GM04504 (cell line): ENCODE results near the gene CAB39.
"Not testable (repeated sequence)": the region's sequence is repeated elsewhere in the genome, so short reads cannot be mapped to it uniquely, and the experiment has no call there.

Experiments
- DNase-seq: peaks from one replicate; pipeline ENCODE4 v3.0.0-alpha.2; 2012; ENCODE audit warnings: low read depth

Gene CAB39

DNA sequence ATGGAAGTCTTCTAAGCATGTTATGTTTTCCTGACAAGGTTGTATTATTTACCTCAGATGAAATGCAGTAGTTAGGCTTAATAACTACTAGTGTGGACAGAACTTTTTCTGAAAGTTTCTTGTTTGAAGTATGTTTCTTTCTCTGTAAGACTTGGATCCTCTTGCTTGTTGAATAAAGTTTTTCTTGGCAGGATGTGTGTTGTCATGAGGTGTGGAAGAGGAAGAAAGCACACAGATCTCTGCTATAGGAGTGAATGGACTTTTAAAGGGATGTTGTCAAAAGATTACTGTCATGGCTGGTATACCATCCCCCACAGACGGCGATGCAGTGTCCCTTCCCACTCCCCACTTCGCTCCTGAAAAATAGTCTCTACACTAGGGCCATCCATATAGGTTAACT is 2.6 kb downstream of the CAB39 start:
- no peak for DNase-seq

DNA sequence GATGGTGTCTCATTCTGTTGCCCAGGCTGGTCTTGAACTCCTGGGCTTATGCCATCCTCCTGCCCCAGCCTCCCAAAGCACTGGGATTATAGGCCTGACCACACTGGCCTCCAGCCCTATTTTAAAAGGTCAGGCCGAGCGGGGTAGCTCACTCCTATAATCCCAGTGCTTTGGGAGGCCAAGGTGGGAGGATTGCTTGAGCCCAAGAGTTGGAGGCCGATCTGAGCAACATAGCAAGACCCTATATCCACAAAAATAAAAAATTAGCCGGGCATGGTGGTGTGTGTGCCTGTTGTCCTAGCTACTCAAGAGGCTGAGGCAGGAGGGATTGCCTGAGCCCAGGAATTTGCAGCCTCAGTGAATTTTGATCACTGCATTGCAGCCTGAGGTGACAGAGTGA is 3.9 kb downstream of the CAB39 start:
- DNase-seq = no peak

DNA sequence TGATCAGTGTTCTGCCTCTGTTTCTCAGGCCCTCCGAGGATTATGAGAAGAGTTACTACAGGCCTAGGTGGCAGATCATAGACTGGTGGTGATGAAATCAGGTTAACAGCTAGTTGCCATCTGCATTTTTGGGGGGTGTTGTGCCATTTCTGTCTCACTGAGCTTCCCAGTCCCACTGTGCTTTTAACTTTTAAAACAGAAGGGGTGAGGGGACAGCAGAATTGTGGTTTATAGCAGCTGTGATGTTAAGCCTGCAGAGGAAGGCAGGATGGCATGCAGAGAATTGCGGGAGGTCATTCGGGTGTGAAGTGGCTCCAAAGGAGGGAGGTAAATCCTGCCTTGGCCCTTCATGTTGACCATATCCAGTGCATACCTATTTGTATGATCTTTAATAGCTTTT is 5.0 kb downstream of the CAB39 start:
- no peak for DNase-seq

DNA sequence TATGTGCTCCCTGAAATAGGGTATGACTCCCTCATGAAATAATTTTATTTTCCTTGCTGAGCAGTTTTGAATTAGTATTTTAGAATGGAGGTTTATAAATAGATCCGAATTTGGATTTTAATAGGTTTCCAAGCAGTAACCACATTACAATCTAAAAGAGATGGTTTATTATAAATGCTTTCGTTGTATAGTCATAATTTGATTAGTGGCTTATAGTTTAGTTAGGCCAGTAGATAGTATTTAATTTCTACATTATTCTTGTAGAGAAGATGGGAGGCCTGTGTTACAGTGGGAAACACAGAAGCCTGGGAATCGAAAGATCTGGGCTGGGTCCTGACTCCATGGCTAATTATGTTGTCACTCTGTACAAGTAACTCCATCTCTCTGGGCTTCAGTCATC is 6.7 kb downstream of the CAB39 start:
- no peak for DNase-seq

DNA sequence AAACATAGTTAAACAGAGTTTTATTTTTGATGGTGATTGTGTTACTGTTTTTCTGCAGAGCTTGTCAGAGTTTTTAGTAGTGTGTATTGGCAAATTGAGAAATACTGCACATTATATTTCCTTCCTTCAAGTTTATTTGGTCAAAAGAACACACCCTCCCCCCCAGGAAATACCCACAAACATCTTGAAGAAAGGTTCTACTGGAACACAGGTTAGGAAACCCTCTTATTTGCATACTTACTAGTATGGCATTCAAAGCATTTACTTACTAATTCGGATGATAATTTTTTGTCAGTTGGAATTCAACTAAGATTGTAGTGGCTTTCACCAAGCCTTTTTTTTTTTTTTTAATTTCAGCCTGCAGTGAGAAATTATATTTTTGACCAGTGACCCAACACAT is 9.1 kb downstream of the CAB39 start:
- DNase-seq = no peak

DNA sequence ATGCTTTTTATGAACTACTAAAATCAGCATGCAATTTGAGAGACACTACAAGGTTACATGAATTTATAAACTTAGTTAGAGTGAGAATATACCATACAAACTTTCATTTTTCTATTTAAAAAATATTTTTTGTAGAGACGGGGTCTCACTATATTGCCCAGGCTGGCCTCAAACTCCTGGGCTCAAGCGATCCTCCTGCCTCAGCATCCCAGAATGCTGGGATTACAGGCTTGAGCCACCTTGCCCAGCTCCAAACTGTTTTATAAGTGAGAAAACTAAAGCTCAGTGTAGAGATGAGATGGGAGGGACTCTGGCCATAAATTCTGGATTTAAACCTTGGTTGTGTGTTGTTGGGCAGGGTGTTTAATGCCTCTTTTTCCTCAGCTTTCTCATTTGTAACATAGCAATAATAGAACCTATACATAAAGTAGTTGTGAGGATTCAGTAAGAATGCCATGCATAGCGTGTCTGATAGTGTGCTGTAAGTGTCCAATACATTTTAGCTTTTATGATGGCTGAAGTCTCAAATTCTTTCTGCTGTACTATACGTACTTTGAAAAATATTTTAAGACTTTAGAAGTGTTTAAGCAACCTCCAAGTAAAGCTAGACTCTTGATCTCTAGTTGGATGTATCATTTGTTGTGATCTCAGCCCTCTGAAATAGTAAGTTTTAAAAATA is 9.7 kb downstream of the CAB39 start:
- no peak for DNase-seq

DNA sequence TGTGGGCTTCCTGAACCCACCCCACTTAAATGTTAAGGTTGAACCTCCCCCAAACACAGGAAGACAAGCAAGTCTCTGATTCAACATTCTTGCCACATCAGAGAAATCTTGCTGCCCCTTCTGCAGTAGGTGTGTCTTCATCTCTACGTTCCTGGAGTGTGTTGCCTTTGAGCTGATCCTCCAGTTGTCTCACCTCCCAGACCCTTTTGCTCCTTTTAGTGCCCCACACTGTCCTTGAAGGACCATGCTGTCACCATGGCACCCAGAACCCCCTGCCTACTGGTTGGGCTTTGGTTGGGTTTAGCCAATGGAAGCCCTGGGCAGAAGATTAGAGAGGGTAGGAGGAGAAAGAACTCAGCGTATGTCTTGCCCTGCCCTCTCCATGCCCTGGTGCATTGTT is 10.7 kb downstream of the CAB39 start:
- DNase-seq = no peak

DNA sequence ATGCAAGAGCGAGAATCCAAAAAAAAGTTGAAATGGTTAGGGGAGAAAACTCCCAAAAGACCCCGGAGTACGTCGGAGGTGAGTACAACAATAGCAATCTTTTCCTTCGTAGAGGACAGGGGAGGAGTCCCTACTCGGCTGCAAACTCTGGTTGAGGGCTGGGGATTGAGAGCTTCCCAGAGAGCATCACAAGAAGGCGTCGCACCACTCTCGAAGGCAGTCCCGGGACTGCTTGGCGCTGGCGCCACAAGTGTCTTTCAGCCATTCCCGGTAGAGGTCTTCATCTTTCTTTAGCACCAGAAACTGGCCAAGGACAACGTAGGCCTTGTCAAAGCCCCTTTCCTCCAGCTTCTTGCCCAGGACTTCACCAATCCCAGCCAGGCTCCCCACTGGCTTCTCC is 12.3 kb downstream of the CAB39 start:
- not testable (repeated sequence) for DNase-seq

DNA sequence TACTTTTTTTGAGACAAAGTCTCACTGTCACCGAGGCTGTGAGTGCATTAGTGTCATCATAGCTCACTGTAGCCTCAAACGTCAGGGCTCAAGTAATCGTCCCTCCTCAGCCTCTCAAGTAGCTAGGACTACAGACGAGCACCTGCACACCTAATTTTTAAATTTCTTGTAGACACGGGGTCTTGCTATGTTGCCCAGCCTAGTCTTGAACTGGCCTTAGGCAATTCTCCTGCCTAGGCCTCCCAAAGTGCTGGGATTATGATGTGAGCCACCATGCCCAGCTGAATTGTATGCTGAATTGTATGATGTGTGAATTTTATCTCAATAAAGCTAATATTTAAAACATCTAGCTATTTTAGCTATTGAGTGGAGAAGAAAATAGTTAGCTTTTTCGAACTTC is 18.9 kb downstream of the CAB39 start:
- no peak for DNase-seq

DNA sequence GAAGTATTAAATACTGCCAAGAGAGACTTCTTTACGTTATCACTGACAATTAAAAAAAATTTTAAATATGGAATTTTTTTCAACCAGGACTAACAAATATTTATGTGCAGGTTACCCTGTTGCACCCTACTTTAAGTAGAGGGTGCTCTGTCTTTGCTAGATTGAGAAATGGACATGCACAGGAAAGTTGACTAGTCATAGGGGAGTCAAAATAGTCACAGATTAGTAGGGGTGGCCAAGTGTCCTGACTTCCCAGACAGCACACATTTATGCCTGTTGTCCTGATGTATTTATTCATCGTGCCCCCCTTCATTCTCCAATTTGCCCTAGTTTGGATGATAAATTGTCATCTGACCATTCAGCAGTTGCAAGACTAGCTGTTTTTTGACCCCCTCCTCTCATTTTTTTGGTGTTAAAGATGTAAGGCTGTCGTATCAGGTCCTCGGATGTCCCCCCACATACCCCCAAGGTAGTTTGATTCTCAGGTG is 20.3 kb downstream of the CAB39 start:
- no peak for DNase-seq

DNA sequence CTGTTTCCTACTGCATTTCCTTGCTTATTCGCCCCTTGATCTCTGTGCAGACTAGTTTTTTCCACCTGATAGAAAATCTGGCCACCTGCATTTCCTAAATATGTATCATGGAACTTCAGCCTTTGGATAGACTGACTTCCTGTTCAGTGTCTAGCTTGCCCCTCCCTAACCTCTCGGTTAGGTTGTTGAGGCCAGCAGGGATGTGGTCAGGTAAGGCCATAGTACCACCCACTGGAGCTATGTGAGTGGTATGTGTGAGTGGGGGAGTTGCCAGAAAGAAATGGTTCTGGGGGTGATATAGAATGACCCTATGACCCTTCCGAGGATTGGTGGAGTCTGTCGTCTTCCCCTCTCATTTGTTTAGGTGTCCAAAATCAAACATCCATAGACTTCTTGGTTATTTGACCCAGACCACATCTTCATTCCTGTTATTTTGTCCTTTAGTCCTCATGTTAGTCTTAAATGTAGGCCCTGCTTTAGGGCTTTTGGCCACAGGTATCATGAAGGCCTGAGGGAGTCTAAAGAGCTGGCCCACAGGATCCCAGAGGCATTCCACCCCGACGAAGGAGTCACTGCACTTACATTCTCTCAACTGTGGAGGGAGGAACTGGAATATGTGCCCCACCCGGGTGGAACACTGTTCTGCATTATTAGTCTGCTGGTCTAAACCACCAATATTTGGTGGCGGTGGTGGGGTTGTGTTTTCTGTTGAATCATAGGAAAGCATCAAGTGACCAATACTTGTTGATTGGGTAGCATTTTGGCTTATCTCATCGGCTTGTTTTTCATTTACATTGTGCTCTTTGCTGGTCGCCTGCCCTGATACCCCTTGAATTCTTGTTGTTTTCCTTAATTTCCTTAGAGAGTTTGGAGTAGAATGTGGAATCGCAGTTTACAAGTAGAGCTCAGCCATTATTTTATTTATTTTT is 21.9 kb downstream of the CAB39 start:
- no peak for DNase-seq

DNA sequence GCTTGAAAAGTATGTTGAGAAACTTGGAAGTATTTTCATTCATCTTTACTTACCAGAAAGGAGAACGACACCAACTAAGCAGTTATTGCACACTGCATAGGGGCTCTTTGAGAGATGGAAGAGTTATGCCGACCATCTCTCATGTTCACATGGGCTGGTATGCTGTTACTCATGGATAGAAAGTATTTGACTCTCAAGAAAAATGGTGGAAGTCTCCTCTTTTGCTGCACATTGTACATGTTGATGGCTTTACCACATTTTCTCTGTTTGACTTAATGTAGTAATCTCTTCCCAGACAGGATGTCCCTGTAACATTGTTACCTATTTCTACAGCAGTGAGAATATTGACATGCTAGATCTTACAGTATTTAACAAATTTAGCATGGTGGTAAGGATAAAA is 23.2 kb downstream of the CAB39 start:
- DNase-seq = no peak

DNA sequence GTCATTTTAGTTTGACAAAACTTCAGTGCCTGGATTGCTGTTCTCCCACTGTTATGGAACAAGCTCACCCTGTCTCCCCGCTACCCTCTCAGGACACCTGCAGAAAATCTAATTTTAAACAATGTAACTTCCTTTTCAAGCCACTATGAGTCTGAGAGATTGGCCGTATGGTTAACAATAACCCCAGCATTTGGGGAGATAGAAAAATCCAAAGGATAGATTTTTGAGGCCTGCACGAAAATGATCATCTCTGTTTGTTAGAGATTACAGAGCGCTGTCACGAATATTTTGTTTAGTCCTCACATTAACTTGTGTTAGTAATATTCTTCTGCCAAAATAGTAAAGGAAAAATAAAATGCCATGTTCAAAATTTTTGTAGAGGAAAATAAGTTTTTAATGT is 24.7 kb downstream of the CAB39 start:
- no peak for DNase-seq

DNA sequence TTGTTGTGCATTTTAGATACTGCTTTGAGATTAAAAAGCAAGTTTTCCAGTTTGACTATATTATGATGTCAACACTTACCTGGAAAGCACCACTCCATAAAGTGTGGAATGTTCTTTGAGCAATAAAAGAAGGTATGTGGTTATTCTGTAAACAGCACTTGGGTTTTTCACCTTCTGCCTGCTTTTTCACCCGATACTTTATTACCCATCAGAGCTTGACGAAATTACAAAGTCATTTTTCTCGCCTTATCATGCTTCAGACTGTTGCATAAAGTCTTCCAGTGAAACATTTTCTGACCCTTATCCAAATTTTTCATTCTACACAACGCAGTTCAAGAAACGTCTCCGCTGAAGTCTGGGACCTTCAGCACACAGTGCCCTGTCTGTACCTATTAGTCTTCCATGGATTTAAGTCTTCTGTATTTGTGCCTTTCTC is 25.2 kb downstream of the CAB39 start:
- DNase-seq = no peak

DNA sequence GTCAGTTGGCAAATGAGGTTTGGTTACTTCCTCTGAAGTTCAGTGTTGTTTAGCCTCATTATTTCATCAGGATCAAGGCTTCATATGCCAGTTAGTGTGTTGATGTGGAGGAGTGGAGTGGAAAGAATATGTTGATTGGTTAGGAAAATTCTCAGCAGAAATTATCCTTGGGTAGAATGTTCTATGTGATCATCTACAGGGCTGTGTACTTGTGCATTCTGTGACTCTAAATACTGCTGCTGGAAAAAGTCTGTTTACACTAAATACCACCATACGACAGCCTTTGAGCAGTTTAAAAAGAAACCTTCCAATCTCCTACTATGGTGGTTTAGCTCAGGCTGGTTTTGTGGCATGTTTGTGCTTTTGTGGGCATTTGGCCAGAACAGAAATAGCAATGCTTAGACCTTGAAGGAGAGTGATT is 25.8 kb downstream of the CAB39 start:
- no peak for DNase-seq

DNA sequence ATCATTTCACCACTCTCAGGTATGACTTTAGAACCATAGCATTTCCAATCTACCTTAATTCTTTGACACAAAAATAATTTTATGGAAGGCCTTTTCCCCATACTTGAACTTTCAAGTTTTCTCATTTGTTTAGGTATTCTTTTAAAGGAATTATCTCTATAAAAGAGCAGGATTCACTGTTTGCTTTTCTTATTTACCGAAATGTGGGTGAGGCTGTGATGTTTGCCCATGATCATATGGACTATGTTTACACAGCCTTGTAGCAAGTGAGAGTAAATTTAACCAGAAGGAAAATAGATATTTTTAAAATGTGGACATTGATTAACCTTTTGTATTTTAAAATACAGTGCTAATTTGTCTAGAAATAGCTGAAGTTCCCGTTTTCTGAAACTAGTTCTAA is 26.3 kb downstream of the CAB39 start:
- DNase-seq = no peak

DNA sequence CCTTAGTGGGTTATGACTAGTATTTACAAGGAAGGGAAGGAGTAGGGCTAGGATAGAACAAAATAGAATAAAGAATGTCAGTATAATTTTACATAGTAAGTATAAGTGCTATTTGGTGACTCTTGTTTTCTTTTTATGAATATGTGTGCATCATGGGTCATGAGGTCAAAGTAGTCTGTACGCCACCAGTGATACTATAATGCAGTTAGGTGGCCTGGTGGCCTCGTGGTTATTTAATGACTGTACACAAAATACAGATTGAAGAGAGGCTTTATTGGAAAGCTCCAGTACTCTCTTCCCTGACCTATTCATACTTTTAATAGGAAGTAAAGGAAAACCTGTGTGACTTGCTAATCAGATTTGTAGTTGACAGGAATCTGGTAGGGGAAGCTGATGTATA is 27.3 kb downstream of the CAB39 start:
- no peak for DNase-seq

DNA sequence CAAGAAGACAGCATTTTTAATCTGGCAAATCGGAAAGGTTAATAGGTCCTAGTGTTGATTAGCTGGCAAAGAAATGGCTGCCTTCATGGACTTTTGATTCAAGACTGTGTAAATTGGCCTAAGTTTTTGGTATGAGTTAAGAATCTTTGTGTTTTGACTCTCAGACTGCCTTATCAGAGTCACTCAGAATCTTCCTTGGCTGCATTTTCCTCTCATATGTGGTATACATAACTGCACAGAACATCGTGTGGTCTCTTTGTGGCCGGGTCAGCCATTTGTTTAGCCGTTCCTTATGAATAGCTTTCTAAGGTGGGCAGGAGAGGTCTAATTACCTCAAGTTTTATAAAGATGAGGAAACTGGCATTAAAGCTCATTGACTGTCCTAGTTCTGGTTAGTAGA is 30.1 kb downstream of the CAB39 start:
- DNase-seq = no peak

DNA sequence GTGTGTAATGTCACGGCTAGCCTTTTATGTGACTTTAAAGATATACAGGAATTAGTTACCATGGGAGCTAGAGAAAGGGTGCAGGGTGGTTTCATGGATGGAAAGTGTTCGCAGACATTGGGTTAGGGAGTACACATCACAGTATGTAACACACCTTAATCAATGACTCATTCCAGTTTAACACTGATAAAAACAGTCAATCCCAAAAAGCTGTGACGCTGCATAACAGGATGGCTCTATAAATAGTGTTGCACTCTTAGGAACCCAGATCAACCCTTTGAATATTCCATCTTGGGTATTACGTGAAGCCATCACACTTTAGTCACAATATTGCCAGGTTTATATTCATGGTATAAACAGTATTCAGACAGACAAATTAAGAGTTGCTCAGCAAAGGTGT is 33.6 kb downstream of the CAB39 start:
- no peak for DNase-seq

DNA sequence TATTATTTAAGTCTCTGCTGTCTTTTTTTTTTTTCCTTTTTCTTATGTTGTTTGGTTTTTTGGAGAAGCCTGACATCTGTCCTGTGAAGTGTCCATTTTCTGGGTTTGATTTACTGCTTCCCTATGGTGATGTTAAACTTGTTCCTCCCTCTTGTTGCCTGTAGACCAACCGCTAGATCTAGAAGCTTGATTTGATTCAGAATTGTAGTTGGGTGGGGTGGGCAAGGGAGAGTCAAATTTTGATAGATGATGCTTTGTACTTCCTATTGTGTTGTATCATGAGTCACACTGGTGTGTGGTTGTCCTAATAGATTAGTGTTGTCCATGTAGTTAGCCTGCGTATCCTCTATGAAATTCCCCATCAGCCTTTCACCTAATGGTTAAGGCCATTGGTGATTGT is 35.4 kb downstream of the CAB39 start:
- DNase-seq = no peak

DNA sequence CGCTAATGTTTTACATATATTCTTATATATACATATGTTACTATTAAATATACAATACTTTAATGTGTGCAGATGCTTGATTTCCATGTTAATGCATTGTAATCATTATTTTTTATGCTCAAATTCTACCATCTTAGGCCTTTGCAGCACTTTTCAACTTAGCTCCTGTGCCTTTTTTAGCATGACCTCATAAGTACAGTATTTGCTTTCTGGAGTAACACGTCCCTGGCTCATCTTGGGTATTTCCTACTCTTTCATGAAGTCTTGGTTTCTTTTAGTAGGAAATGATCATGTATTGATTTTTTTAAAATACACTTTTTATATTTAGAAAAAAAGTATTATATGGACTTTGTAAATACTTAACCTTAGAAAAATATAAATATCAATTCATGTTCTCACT is 36.5 kb downstream of the CAB39 start:
- DNase-seq = no peak

DNA sequence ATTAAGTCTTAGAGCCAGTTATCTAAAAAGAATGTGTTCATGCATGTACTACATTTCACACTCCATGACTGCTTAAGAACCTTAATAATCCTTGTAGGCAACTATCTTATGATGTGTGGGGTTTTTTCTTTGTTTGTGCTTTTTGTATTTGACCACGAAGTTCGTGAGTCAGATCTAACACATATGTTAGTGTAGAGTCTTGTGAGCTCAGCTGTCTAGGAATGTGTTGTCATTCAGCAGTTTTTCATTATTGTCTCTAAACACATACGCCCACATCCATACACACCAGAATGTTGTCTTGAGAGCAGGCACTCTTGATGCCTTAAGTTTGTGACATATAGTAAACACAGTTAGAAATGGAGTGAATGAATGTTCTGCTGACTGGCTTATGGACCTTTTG is 38.4 kb downstream of the CAB39 start:
- no peak for DNase-seq

DNA sequence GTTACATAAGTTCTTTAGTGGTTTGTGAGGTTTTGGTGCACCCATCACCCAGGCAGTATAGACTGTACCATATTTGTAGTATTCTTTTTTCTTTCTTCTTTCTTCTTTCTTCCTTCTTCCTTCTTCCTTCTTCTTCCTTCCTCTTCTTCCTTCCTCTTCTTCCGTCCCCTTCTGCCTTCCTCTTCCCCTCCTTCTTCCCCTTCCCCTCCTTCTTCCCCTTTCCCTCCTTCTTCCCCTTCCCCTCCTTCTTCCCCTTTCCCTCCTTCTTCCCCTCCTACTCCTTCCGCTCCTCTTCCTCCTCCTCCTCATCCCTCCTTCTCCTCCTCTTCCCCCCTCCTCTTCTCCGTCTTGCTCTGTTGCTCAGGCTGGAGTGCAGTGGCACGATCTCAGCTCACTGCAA is 41.6 kb downstream of the CAB39 start:
- DNase-seq = no peak
